Ishikawa (cell line): ENCODE results near the gene LAD1.

ENCODE experiments used
- CEBPB ChIP-seq: IDR thresholded peaks from 2 replicates; pipeline ENCODE4 v1.6.1; 2012
- CREB1 ChIP-seq: IDR thresholded peaks from 2 replicates; pipeline ENCODE4 v1.6.1; 2012; ENCODE audit warnings: low read depth
- EP300 ChIP-seq: IDR thresholded peaks from 2 replicates; pipeline ENCODE4 v1.6.1; 2012; ENCODE audit warnings: borderline replicate concordance
- FOXM1 ChIP-seq: IDR thresholded peaks from 2 replicates; pipeline ENCODE4 v1.6.1; 2012; ENCODE audit warnings: low read depth, borderline replicate concordance
- NFIC ChIP-seq: IDR thresholded peaks from 2 replicates; pipeline ENCODE4 v1.6.1; 2012
- RAD21 ChIP-seq: IDR thresholded peaks from 2 replicates; pipeline ENCODE4 v1.6.1; 2012; ENCODE audit warnings: low read depth
- REST ChIP-seq: IDR thresholded peaks from 2 replicates; pipeline ENCODE4 v1.6.1; 2012; ENCODE audit warnings: low read depth, mild to moderate bottlenecking
- TAF1 ChIP-seq: IDR thresholded peaks from 2 replicates; pipeline ENCODE4 v1.6.1; 2012; ENCODE audit warnings: low read depth, mild to moderate bottlenecking
- TCF12 ChIP-seq: IDR thresholded peaks from 2 replicates; pipeline ENCODE4 v1.6.1; 2012; ENCODE audit warnings: low read depth
- TEAD4 ChIP-seq: IDR thresholded peaks from 2 replicates; pipeline ENCODE4 v1.6.1; 2012
- YY1 ChIP-seq: IDR thresholded peaks from 2 replicates; pipeline ENCODE4 v1.6.1; 2012; ENCODE audit warnings: low read depth
- TF ChIP-seq, protein P1 (sequence below): IDR thresholded peaks from 2 replicates; pipeline ENCODE4 v1.6.1; 2012
- TF ChIP-seq, protein P2 (sequence below): IDR thresholded peaks from 2 replicates; pipeline ENCODE4 v1.6.1; 2012

DNA sequence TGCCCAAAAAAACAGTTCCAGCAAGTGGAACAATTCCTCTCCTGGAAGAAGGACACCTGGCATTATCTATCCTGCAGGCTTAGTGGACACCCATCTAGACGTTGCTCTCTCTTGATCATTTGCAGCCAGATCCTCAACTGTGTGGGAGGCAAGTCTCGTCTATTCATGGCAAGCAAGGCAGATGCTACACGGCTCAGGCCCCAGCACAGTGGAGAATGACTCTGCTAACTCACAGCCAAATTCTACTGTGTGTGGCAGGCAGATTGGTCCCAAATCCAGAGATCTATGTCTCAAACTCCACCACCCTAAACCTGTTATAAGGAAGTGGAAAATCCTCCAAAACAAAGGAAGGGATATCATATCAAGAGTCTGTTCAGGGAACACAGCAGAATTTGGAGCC is 28.6 kb downstream of the LAD1 start:
- TF ChIP-seq EP300, result no peak
- TF ChIP-seq, protein P1, sequence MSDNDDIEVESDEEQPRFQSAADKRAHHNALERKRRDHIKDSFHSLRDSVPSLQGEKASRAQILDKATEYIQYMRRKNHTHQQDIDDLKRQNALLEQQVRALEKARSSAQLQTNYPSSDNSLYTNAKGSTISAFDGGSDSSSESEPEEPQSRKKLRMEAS, result no peak
- TF ChIP-seq REST, result no peak
- no peak for TF ChIP-seq CREB1
- no peak for TF ChIP-seq FOXM1
- TF ChIP-seq RAD21, result no peak
- no peak for TF ChIP-seq YY1
- TF ChIP-seq NFIC, result no peak
- TF ChIP-seq TAF1, result no peak
- TF ChIP-seq TEAD4, result no peak
- no peak for TF ChIP-seq CEBPB
- TF ChIP-seq, protein P2, sequence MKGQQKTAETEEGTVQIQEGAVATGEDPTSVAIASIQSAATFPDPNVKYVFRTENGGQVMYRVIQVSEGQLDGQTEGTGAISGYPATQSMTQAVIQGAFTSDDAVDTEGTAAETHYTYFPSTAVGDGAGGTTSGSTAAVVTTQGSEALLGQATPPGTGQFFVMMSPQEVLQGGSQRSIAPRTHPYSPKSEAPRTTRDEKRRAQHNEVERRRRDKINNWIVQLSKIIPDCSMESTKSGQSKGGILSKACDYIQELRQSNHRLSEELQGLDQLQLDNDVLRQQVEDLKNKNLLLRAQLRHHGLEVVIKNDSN, result no peak
- TF ChIP-seq TCF12, result no peak
